C4-2B (cell line): ENCODE data around the gene FMNL2.

Experiments used
- ZFX ChIP-seq: fragments of 450-650 bp; IDR thresholded peaks from 2 replicates; pipeline ENCODE4 v1.6.1; 2017
- TF ChIP-seq, protein P1 (sequence below): fragments of 450-650 bp; conservative IDR thresholded peaks from 2 replicates; pipeline ENCODE4 v1.5.1; 2017; ENCODE audit warnings: mild to moderate bottlenecking

DNA sequence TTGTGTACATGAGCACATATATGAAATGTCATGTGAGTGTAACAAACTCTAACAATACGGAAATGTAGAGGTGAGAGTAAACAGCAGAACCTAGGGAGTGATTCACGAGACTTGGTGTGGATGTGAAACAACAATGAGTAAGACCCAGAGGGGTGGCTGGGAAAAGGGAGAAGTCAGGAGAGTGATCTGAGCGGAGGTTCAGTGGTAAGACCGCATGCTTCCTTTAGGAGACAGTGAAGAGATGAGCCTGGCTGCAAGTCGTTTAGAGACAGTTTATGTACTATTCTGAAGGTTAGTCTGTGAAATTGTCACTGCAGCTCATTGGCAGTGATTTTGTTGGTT is 231.7 kb downstream of the FMNL2 start:
- TF ChIP-seq, protein P1, sequence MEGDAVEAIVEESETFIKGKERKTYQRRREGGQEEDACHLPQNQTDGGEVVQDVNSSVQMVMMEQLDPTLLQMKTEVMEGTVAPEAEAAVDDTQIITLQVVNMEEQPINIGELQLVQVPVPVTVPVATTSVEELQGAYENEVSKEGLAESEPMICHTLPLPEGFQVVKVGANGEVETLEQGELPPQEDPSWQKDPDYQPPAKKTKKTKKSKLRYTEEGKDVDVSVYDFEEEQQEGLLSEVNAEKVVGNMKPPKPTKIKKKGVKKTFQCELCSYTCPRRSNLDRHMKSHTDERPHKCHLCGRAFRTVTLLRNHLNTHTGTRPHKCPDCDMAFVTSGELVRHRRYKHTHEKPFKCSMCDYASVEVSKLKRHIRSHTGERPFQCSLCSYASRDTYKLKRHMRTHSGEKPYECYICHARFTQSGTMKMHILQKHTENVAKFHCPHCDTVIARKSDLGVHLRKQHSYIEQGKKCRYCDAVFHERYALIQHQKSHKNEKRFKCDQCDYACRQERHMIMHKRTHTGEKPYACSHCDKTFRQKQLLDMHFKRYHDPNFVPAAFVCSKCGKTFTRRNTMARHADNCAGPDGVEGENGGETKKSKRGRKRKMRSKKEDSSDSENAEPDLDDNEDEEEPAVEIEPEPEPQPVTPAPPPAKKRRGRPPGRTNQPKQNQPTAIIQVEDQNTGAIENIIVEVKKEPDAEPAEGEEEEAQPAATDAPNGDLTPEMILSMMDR: no peak
- TF ChIP-seq ZFX: no peak
